Cortex of kidney (tissue), 1 donor: ENCODE data around the gene EPHB2.
"Not testable (repeated sequence)": the region's sequence is repeated elsewhere in the genome, so short reads cannot be mapped to it uniquely, and the experiment has no call there.

Source experiments
- DNase-seq: peaks from one replicate; lab custom pipeline; 2025; lab: John Stamatoyannopoulos, UW

The EPHB2 gene

GRCh38 chr1:22710701-22711049, at the start of gene EPHB2:
Gene EPHB2, plus strand, starts transcription at chr1:22710839. Its CDS starts 144 bp downstream, at chr1:22710983.
- no peak for DNase-seq

GRCh38 chr1:22661880-22662279, 48.8 kb upstream of the EPHB2 start:
- DNase-seq, result no peak

- DNase-seq, result no peak
These were observed 48.3 kb upstream of the EPHB2 start for GRCh38 chr1:22662318-22662717.

GRCh38 chr1:22662986-22663408, 47.6 kb upstream of the EPHB2 start:
- DNase-seq, result no peak

GRCh38 chr1:22665752-22666151, 44.9 kb upstream of the EPHB2 start:
- no peak for DNase-seq

GRCh38 chr1:22666412-22666811, 44.2 kb upstream of the EPHB2 start:
- DNase-seq, result no peak

GRCh38 chr1:22668840-22669239, 41.8 kb upstream of the EPHB2 start:
- DNase-seq, result not testable (repeated sequence)

- no peak for DNase-seq
These were observed 40.2 kb upstream of the EPHB2 start for GRCh38 chr1:22670352-22670975.

- DNase-seq, result no peak
These were observed 38.6 kb upstream of the EPHB2 start for GRCh38 chr1:22671999-22672398.

GRCh38 chr1:22673486-22674409, 36.9 kb upstream of the EPHB2 start:
- no peak for DNase-seq

- no peak for DNase-seq
These were observed 36.3 kb upstream of the EPHB2 start for GRCh38 chr1:22674410-22674749.

- DNase-seq, result not testable (repeated sequence)
These were observed 34.5 kb upstream of the EPHB2 start for GRCh38 chr1:22676151-22676550.

- no peak for DNase-seq
These were observed 33.6 kb upstream of the EPHB2 start for GRCh38 chr1:22676916-22677583.

- no peak for DNase-seq
These were observed 32.4 kb upstream of the EPHB2 start for GRCh38 chr1:22677931-22678896.

- no peak for DNase-seq
These were observed 29.9 kb upstream of the EPHB2 start for GRCh38 chr1:22680726-22681125.

GRCh38 chr1:22681556-22682276, 28.9 kb upstream of the EPHB2 start:
- DNase-seq, result no peak

- DNase-seq, result no peak
These were observed 27.1 kb upstream of the EPHB2 start for GRCh38 chr1:22683547-22683946.

- DNase-seq, result no peak
These were observed 25.0 kb upstream of the EPHB2 start for GRCh38 chr1:22685591-22686059.

GRCh38 chr1:22687191-22687590, 23.4 kb upstream of the EPHB2 start:
- DNase-seq, result no peak

GRCh38 chr1:22688466-22688865, 22.2 kb upstream of the EPHB2 start:
- DNase-seq, result no peak

- DNase-seq, result no peak
These were observed 21.1 kb upstream of the EPHB2 start for GRCh38 chr1:22689505-22689904.
